OCI-LY3 (cell line): ENCODE results near the gene PRICKLE2.

Source experiments
- H2AFZ ChIP-seq: fragments of 200-600, 300-600 bp; shearing (Covaris generic); 2 replicates; pipeline ENCODE4 v1.6.0; 2014; ENCODE audit warnings: antibody characterized with exemption, low read depth, low read length
- H3K27ac ChIP-seq: fragments of 200-600, 300-600 bp; sonication (generic); 2 replicates; pipeline ENCODE4 v1.5.1; 2014; ENCODE audit warnings: mild to moderate bottlenecking, low read length, moderate library complexity, mixed read lengths
- H3K27me3 ChIP-seq: fragments of 200-600, 300-600 bp; sonication (generic); 2 replicates; pipeline ENCODE4 v1.6.1; 2014; ENCODE audit warnings: low read depth, low read length, mixed read lengths
- H3K36me3 ChIP-seq: fragments of 200-600, 300-600 bp; sonication (generic); replicated peaks from 2 replicates; pipeline ENCODE3; 2014; ENCODE audit warnings: low read depth, low read length, mixed read lengths
- H3K4me1 ChIP-seq: fragments of 300-600, 200-600 bp; sonication (generic); 2 replicates; pipeline ENCODE4 v1.6.1; 2014; ENCODE audit warnings: low read length, mixed read lengths
- H3K4me2 ChIP-seq: fragments of 200-600, 300-600 bp; sonication (generic); 2 replicates; pipeline ENCODE4 v1.6.1; 2014; ENCODE audit warnings: low read length, mixed read lengths
- H3K4me3 ChIP-seq: fragments of 300-600, 200-600 bp; sonication (generic); 2 replicates; pipeline ENCODE4 v1.5.1; 2014; ENCODE audit warnings: antibody characterized with exemption, mild to moderate bottlenecking, low read length, moderate library complexity
- H3K79me2 ChIP-seq: fragments of 300-600, 200-600 bp; shearing (Covaris generic); 2 replicates; pipeline ENCODE4 v1.6.1; 2014; ENCODE audit warnings: mild to moderate bottlenecking, low read length, mixed read lengths
- H3K9ac ChIP-seq: fragments of 300-600, 200-600 bp; shearing (Covaris generic); 2 replicates; pipeline ENCODE4 v1.6.0; 2014; ENCODE audit warnings: mild to moderate bottlenecking, low read length, moderate library complexity
- H3K9me3 ChIP-seq: fragments of 200-600, 300-600 bp; shearing (Covaris generic); 2 replicates; pipeline ENCODE4 v1.6.1; 2014; ENCODE audit warnings: low read length, mixed read lengths; ENCODE audit not compliant: insufficient read depth
- H4K20me1 ChIP-seq: fragments of 200-600, 300-600 bp; sonication (generic); 2 replicates; pipeline ENCODE4 v1.6.1; 2016; ENCODE audit warnings: low read length, mixed read lengths; ENCODE audit not compliant: insufficient read depth
- CTCF ChIP-seq: fragments of 200-600, 300-600 bp; sonication (generic); IDR thresholded peaks from 2 replicates; pipeline ENCODE4 v1.5.1; 2014; ENCODE audit warnings: antibody characterized with exemption, low read length, low read depth
- EZH2phosphoT487 ChIP-seq: fragments of 200-600 bp; shearing (Covaris generic); IDR thresholded peaks from 2 replicates; pipeline ENCODE4 v1.6.1; 2018; ENCODE audit warnings: antibody characterized with exemption, mixed run types, low read depth

PRICKLE2 gene

DNA sequence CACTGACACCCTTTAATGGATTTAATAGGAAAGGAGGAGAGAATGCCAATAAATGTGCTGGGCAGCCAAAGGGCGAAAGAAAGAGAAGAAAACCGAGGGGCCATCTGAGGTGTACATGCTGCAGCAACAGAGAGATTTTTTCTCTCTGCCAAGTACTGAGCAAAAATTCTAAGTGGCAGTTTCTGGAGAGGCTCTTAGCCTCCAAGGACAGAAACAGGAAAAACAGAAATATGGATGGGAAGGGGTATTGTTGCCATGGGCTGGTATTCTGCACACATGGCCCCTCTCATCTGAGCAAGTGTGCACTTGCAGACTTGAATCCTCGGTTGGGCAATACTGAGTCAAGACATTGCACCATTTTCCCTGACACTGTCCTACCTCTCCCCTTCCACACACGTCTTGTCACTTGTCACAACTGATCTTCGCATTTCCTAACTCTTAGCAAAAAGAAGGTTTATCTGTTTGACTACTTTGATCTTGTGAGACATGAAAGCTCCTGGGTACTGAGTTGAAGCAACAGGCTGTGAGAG, 73.9 kb downstream of the PRICKLE2 start:
- no peaks in the 10 kb centered on the region for H3K9me3 ChIP-seq
- H3K4me2 ChIP-seq, result no peak overlapping the region
- H3K4me1 ChIP-seq, result peaks cover 9% of the 10 kb centered on the region
- H3K27ac ChIP-seq, result no peak overlapping the region
- no peaks in the 10 kb centered on the region for H3K79me2 ChIP-seq
- no peak overlapping the region for H3K9ac ChIP-seq
- TF ChIP-seq CTCF (no peak), EZH2phosphoT487 (no peak)
- H3K27me3 ChIP-seq, result no peaks in the 10 kb centered on the region
- no peak overlapping the region for H2AFZ ChIP-seq
- no peaks in the 10 kb centered on the region for H4K20me1 ChIP-seq
- H3K36me3 ChIP-seq, result no peaks in the 10 kb centered on the region
- H3K4me3 ChIP-seq, result no peak overlapping the region

- Histone ChIP-seq H3K27me3 (no peaks in the 10 kb centered on the region), H3K4me3 (no peak overlapping the region), H3K36me3 (no peaks in the 10 kb centered on the region), H3K27ac (no peak overlapping the region), H2AFZ (no peak overlapping the region), H3K79me2 (no peaks in the 10 kb centered on the region), H4K20me1 (no peaks in the 10 kb centered on the region), H3K4me1 (peaks cover 9% of the 10 kb centered on the region), H3K4me2 (no peak overlapping the region), H3K9me3 (no peaks in the 10 kb centered on the region), H3K9ac (no peak overlapping the region)
- no peak for TF ChIP-seq EZH2phosphoT487
- TF ChIP-seq CTCF, result no peak
Observed at GRCh38 chr3:64150623-64151207, 74.6 kb downstream of the PRICKLE2 start.

DNA sequence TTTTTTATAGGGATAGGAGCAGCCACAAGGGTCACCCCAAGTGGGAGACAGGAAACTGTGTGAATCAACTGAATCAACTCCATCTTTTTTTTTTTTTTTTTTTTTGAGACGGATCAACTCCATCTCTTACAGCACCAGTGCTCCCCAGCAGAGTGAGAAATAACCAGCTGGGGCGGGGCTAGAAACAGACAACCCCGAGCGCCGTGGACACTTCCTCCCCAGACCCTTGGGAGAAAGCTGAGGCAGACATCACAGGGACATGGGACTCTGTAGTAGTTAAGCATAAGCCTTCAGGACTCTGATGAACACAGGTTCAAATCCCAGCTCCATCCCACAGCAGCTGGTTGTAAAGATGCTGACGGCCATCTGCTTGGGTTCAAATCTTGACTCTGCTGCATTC, 75.4 kb downstream of the PRICKLE2 start:
- H3K79me2 ChIP-seq, result no peaks in the 10 kb centered on the region
- H3K4me2 ChIP-seq, result no peak overlapping the region
- no peak overlapping the region for H3K4me3 ChIP-seq
- no peak overlapping the region for H2AFZ ChIP-seq
- no peaks in the 10 kb centered on the region for H3K9me3 ChIP-seq
- H3K27ac ChIP-seq, result no peak overlapping the region
- H3K4me1 ChIP-seq, result peaks cover 9% of the 10 kb centered on the region
- H3K27me3 ChIP-seq, result no peaks in the 10 kb centered on the region
- no peak overlapping the region for H3K9ac ChIP-seq
- no peak for TF ChIP-seq EZH2phosphoT487
- no peak for TF ChIP-seq CTCF
- no peaks in the 10 kb centered on the region for H3K36me3 ChIP-seq
- H4K20me1 ChIP-seq, result no peaks in the 10 kb centered on the region

- no peaks in the 10 kb centered on the region for H4K20me1 ChIP-seq
- TF ChIP-seq EZH2phosphoT487 (no peak), CTCF (no peak)
- no peaks in the 10 kb centered on the region for H3K36me3 ChIP-seq
- H3K9me3 ChIP-seq, result no peaks in the 10 kb centered on the region
- H2AFZ ChIP-seq, result no peak overlapping the region
- peaks cover 9% of the 10 kb centered on the region for H3K4me1 ChIP-seq
- no peak overlapping the region for H3K27ac ChIP-seq
- no peak overlapping the region for H3K4me2 ChIP-seq
- no peaks in the 10 kb centered on the region for H3K27me3 ChIP-seq
- H3K9ac ChIP-seq, result no peak overlapping the region
- H3K4me3 ChIP-seq, result no peak overlapping the region
- H3K79me2 ChIP-seq, result no peaks in the 10 kb centered on the region
Observed at GRCh38 chr3:64148955-64149653, 76.2 kb downstream of the PRICKLE2 start.
